HepG2 (cell line): ENCODE measurements around the gene IMPDH1. TPM values are rescaled to one million over a fixed set of nuclear protein-coding genes. Genes with fewer than 3 reads are reported as not detected.

Experiments used
- BRD4 ChIP-seq: sonication (generic); formaldehyde crosslinking; IDR thresholded peaks from 2 replicates; pipeline ENCODE4 v1.4.0; 2020; ENCODE audit warnings: missing genetic modification reagents
- CCAR2 ChIP-seq: fragments of 200-400 bp; formaldehyde crosslinking; optimal IDR thresholded peaks from 2 replicates; pipeline ENCODE3; 2018; ENCODE audit warnings: low read depth, mild to moderate bottlenecking, low read length, moderate library complexity
- DNMT1 ChIP-seq: sonication (generic); formaldehyde crosslinking; IDR thresholded peaks from 2 replicates; pipeline ENCODE4 v1.5.1; 2020; ENCODE audit warnings: mild to moderate bottlenecking, missing genetic modification reagents
- ETV5 ChIP-seq: IDR thresholded peaks from 2 replicates; pipeline ENCODE4 v1.6.1; 2018; ENCODE audit warnings: missing biosample characterization, missing genetic modification reagents, inconsistent platforms, borderline replicate concordance
- GTF2F1 ChIP-seq: fragments of 150-350 bp; IDR thresholded peaks from 2 replicates; pipeline ENCODE4 v1.6.1; 2014; ENCODE audit warnings: low read length
- IRX3 ChIP-seq: sonication (generic); formaldehyde crosslinking; IDR thresholded peaks from 2 replicates; pipeline ENCODE4 v1.8.1; 2023; ENCODE audit warnings: mild to moderate bottlenecking, low read depth, missing genetic modification reagents, borderline replicate concordance
- NFATC3 ChIP-seq: sonication (generic); formaldehyde crosslinking; IDR thresholded peaks from 2 replicates; pipeline ENCODE4 v1.5.1; 2020; ENCODE audit warnings: mild to moderate bottlenecking, missing genetic modification reagents
- NFKB2 ChIP-seq: sonication (generic); formaldehyde crosslinking; IDR thresholded peaks from 2 replicates; pipeline ENCODE4 v1.4.0; 2020; ENCODE audit warnings: missing genetic modification reagents, borderline replicate concordance
- NR3C1 ChIP-seq: sonication (generic); formaldehyde crosslinking; IDR thresholded peaks from 2 replicates; pipeline ENCODE4 v1.4.0; 2020; ENCODE audit warnings: missing genetic modification reagents
- REL ChIP-seq: sonication (generic); formaldehyde crosslinking; conservative IDR thresholded peaks from 2 replicates; pipeline ENCODE4 v1.8.0; 2022; ENCODE audit warnings: mild to moderate bottlenecking, missing genetic modification reagents, moderate library complexity
- SETDB1 ChIP-seq: sonication (generic); formaldehyde crosslinking; IDR thresholded peaks from 2 replicates; pipeline ENCODE4 v1.5.1; 2020; ENCODE audit warnings: missing genetic modification reagents, mild to moderate bottlenecking, borderline replicate concordance
- SNAPC2 ChIP-seq: sonication (generic); formaldehyde crosslinking; IDR thresholded peaks from 2 replicates; pipeline ENCODE4 v1.8.1; 2022; ENCODE audit warnings: mild to moderate bottlenecking, missing genetic modification reagents
- SOX6 ChIP-seq, 2 experiments: fragments of 450-650 bp in 1 of 2; sonication (generic) in 1 of 2; formaldehyde crosslinking in 1 of 2; IDR thresholded peaks; 2 replicates each; pipeline versions ENCODE4 v1.4.0 to v1.6.1; 2017 to 2020; ENCODE audit warnings: antibody characterized with exemption in 1 of 2, mild to moderate bottlenecking in 1 of 2, missing genetic modification reagents in 1 of 2
- STAG1 ChIP-seq: sonication (generic); formaldehyde crosslinking; IDR thresholded peaks from 2 replicates; pipeline ENCODE4 v1.4.0; 2020; ENCODE audit warnings: missing genetic modification reagents
- U2AF1 ChIP-seq: fragments of 200-400 bp; formaldehyde crosslinking; optimal IDR thresholded peaks from 2 replicates; pipeline ENCODE3; 2017; ENCODE audit warnings: mild to moderate bottlenecking, low read depth, low read length
- ZNF44 ChIP-seq: sonication (generic); formaldehyde crosslinking; IDR thresholded peaks from 2 replicates; pipeline ENCODE4 v1.5.1; 2020; ENCODE audit warnings: mild to moderate bottlenecking, missing genetic modification reagents
- ZNF460 ChIP-seq: sonication (generic); formaldehyde crosslinking; IDR thresholded peaks from 2 replicates; pipeline ENCODE4 v1.5.1; 2020; ENCODE audit warnings: missing genetic modification reagents, mild to moderate bottlenecking, borderline replicate concordance
- ZNF629 ChIP-seq: sonication (generic); formaldehyde crosslinking; conservative IDR thresholded peaks from 2 replicates; pipeline ENCODE4 v1.5.0; 2020; ENCODE audit warnings: missing genetic modification reagents
- ZNF75D ChIP-seq: sonication (generic); formaldehyde crosslinking; IDR thresholded peaks from 2 replicates; pipeline ENCODE4 v1.8.1; 2023; ENCODE audit warnings: missing genetic modification reagents, mild to moderate bottlenecking, borderline replicate concordance
- ZNF768 ChIP-seq: sonication (generic); formaldehyde crosslinking; IDR thresholded peaks from 2 replicates; pipeline ENCODE4 v1.4.0; 2020; ENCODE audit warnings: missing genetic modification reagents
- ZSCAN25 ChIP-seq: sonication (generic); formaldehyde crosslinking; IDR thresholded peaks from 2 replicates; pipeline ENCODE4 v1.8.0; 2022; ENCODE audit warnings: mild to moderate bottlenecking, missing genetic modification reagents
- polyA plus RNA-seq, 8 experiments: library from polyadenylated mRNA; depleted of rRNA in 3 of 8; stranded (reverse) in 7 of 8; unstranded in 1 of 8; fragments of >200 nt; fragmentation: Illumina TruSeq in 4 of 8; extraction: Trizol in 4 of 8; gene quantifications; 2 replicates each; pipeline versions ENCODE4 v1.2.1 to v1.2.3, GENCODE V29; 2011 to 2016; ENCODE audit warnings: low read depth in 4 of 8, missing spikeins in 1 of 8, mixed read lengths in 1 of 8; ENCODE audit not compliant: insufficient read depth in 1 of 8
- total RNA-seq, 5 experiments: library from RNA; depleted of rRNA; stranded (reverse); fragments of >200 nt; fragmentation: Illumina TruSeq; extraction: Trizol; gene quantifications; 2 replicates each; pipeline ENCODE4 v1.2.3, GENCODE V29; 2016; ENCODE audit warnings: low read depth in 1 of 5
- TF ChIP-seq, protein P1 (sequence below): sonication (generic); formaldehyde crosslinking; IDR thresholded peaks from 2 replicates; pipeline ENCODE4 v1.4.0; 2020; ENCODE audit warnings: mild to moderate bottlenecking, missing genetic modification reagents
- TF ChIP-seq, protein P2 (sequence below): sonication (generic); formaldehyde crosslinking; IDR thresholded peaks from 2 replicates; pipeline ENCODE4 v1.4.0; 2020; ENCODE audit warnings: missing genetic modification reagents
- TF ChIP-seq, protein P3 (sequence below): sonication (generic); formaldehyde crosslinking; IDR thresholded peaks from 2 replicates; pipeline ENCODE4 v1.4.0; 2020; ENCODE audit warnings: missing genetic modification reagents
- TF ChIP-seq, protein P4 (sequence below): sonication (generic); formaldehyde crosslinking; IDR thresholded peaks from 2 replicates; pipeline ENCODE4 v1.4.0; 2020; ENCODE audit warnings: missing genetic modification reagents
- TF ChIP-seq, protein P5 (sequence below): sonication (generic); formaldehyde crosslinking; IDR thresholded peaks from 2 replicates; pipeline ENCODE4 v1.4.0; 2020; ENCODE audit warnings: mild to moderate bottlenecking, missing genetic modification reagents, borderline replicate concordance

IMPDH1 gene
- total and polyA plus RNA-seq, 2 of the 13 experiments (the other 11 are each of a cell fraction or from before 2014, with no cell fraction given), result 22.8 to 34.0 TPM

DNA sequence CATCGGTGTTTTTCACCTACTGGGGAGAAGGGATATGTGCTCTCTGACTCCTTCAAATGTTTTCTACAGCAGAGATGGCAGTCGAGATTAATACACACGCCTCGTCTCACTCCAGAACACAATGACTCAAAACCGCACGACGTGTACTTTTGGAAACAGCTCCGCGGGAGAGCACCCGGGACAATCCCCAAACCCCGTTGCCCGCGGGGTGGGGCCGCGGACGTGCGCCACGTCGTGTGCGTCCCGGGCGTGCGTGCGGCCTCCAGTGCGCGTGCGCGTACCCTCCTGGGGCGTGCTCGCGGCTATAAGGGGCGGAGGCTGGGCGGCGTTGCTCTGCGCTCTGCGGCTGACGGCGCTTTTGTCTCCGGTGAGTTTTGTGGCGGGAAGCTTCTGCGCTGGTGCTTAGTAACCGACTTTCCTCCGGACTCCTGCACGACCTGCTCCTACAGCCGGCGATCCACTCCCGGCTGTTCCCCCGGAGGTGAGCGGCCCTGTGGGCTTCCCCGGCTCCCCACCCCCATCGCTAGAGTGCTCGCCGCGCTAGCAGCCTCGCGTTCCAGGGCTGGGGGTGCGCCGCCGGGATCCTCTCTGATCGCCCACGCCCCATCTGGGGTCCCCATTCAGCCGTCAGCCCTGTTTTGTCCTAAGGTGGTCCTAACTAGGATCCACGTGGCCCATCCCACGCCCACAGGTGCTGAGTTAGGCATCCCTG lies 45.9 kb upstream of the IMPDH1 start, which contains the start of gene HILPDA (continued):
- TF ChIP-seq ZNF768 (CRISPR knock-in tag), result peak; percentile 44; the same call in 1 of the 2 replicates
- no peak for TF ChIP-seq SOX6 (IDR thresholded peaks at IDR 0.05)
- TF ChIP-seq SOX6 (CRISPR knock-in tag; IDR thresholded peaks at IDR 0.05), result peak; percentile 50
- TF ChIP-seq SETDB1 (CRISPR knock-in tag), result no peak
- no peak for TF ChIP-seq U2AF1
- no peak; the same call in 1 of the 2 replicates for TF ChIP-seq REL (CRISPR knock-in tag)
- no peak for TF ChIP-seq CCAR2
- no peak for TF ChIP-seq SNAPC2 (CRISPR knock-in tag)
- TF ChIP-seq, protein P1, sequence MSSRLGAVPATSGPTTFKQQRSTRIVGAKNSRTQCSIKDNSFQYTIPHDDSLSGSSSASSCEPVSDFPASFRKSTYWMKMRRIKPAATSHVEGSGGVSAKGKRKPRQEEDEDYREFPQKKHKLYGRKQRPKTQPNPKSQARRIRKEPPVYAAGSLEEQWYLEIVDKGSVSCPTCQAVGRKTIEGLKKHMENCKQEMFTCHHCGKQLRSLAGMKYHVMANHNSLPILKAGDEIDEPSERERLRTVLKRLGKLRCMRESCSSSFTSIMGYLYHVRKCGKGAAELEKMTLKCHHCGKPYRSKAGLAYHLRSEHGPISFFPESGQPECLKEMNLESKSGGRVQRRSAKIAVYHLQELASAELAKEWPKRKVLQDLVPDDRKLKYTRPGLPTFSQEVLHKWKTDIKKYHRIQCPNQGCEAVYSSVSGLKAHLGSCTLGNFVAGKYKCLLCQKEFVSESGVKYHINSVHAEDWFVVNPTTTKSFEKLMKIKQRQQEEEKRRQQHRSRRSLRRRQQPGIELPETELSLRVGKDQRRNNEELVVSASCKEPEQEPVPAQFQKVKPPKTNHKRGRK, result no peak
- TF ChIP-seq NFKB2 (CRISPR knock-in tag), result peak; percentile 70
- TF ChIP-seq NFATC3 (CRISPR knock-in tag), result 0 out of 2 replicates have a peak, but pooled peaks have one; percentile 27
- TF ChIP-seq STAG1 (CRISPR knock-in tag), result no peak
- TF ChIP-seq, protein P2, sequence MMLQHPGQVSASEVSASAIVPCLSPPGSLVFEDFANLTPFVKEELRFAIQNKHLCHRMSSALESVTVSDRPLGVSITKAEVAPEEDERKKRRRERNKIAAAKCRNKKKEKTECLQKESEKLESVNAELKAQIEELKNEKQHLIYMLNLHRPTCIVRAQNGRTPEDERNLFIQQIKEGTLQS (CRISPR knock-in tag), result peak; percentile 48; the same call in 1 of the 2 replicates
- TF ChIP-seq, protein P3, sequence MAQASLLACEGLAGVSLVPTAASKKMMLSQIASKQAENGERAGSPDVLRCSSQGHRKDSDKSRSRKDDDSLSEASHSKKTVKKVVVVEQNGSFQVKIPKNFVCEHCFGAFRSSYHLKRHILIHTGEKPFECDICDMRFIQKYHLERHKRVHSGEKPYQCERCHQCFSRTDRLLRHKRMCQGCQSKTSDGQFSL (CRISPR knock-in tag), result no peak
- TF ChIP-seq ZSCAN25 (CRISPR knock-in tag), result no peak
- no peak for TF ChIP-seq IRX3
- TF ChIP-seq ZNF44 (CRISPR knock-in tag), result no peak; the same call in 1 of the 2 replicates
- TF ChIP-seq, protein P4, sequence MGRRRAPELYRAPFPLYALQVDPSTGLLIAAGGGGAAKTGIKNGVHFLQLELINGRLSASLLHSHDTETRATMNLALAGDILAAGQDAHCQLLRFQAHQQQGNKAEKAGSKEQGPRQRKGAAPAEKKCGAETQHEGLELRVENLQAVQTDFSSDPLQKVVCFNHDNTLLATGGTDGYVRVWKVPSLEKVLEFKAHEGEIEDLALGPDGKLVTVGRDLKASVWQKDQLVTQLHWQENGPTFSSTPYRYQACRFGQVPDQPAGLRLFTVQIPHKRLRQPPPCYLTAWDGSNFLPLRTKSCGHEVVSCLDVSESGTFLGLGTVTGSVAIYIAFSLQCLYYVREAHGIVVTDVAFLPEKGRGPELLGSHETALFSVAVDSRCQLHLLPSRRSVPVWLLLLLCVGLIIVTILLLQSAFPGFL, result no peak
- TF ChIP-seq, protein P5, sequence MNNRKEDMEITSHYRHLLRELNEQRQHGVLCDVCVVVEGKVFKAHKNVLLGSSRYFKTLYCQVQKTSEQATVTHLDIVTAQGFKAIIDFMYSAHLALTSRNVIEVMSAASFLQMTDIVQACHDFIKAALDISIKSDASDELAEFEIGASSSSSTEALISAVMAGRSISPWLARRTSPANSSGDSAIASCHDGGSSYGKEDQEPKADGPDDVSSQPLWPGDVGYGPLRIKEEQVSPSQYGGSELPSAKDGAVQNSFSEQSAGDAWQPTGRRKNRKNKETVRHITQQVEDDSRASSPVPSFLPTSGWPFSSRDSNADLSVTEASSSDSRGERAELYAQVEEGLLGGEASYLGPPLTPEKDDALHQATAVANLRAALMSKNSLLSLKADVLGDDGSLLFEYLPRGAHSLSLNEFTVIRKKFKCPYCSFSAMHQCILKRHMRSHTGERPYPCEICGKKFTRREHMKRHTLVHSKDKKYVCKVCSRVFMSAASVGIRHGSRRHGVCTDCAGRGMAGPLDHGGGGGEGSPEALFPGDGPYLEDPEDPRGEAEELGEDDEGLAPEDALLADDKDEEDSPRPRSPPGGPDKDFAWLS (CRISPR knock-in tag), result no peak
- TF ChIP-seq ETV5 (CRISPR knock-in tag), result no peak
- TF ChIP-seq NR3C1, result no peak
- TF ChIP-seq ZNF75D (CRISPR knock-in tag), result no peak
- peak; percentile 19; the same call in 1 of the 2 replicates for TF ChIP-seq BRD4
- no peak for TF ChIP-seq ZNF629 (CRISPR knock-in tag)
- 0 out of 2 replicates have a peak, but pooled peaks have one; percentile 45 for TF ChIP-seq DNMT1 (CRISPR knock-in tag)
- TF ChIP-seq ZNF460 (CRISPR knock-in tag), result no peak
- no peak for TF ChIP-seq GTF2F1
